ENCODE results near the gene SLC22A15. TPM values are rescaled to one million over a fixed set of nuclear protein-coding genes. Genes with fewer than 3 reads are reported as not detected.

SLC22A15 gene
- polyA plus RNA-seq, 2 of the 4 experiments (the other 2 are of a cell fraction) = 0.81 to 2.5 TPM

GRCh38 chr1:115953180-115953579 is 23.1 kb upstream of the SLC22A15 start:
- Histone ChIP-seq H3K4me2 (no peak overlapping the region), H3K27ac (no peak overlapping the region), H3K4me3 (no peak overlapping the region), H3K4me1 (no peaks in the 10 kb centered on the region), H3K9me3 (no peaks in the 10 kb centered on the region)
- TF ChIP-seq PBX3 (IDR thresholded peaks at IDR 0.05) = no peak
- no peak for TF ChIP-seq RARB (CRISPR knock-in tag; IDR thresholded peaks at IDR 0.05)
- no peak for TF ChIP-seq CBX8 (IDR thresholded peaks at IDR 0.05)
- TF ChIP-seq FOXS1 (CRISPR knock-in tag; IDR thresholded peaks at IDR 0.05) = no peak
- TF ChIP-seq TP53 (CRISPR knock-in tag; IDR thresholded peaks at IDR 0.05) = no peak
- no peak for TF ChIP-seq PHF8 (IDR thresholded peaks at IDR 0.05; ENCODE audit: borderline replicate concordance, low read depth)
- TF ChIP-seq ELK1 (IDR thresholded peaks at IDR 0.05; ENCODE audit: low read depth, low read length) = no peak
- TF ChIP-seq JUN (IDR thresholded peaks at IDR 0.05) = no peak
- no peak for TF ChIP-seq RCOR1 (IDR thresholded peaks at IDR 0.05; ENCODE audit: low read depth, low read length)
- no peak for TF ChIP-seq MYC (IDR thresholded peaks at IDR 0.05; ENCODE audit: borderline replicate concordance, low read length)
- no peak for TF ChIP-seq ESRRA (IDR thresholded peaks at IDR 0.05; ENCODE audit: borderline replicate concordance, low read length)
- ATAC-seq (no peak), FAIRE-seq (no peak), DNase-seq (ENCODE audit: low read depth in 1 of 2, low spot score in 1 of 2) (no peak)
- ChIA-PET CTCF (no interaction called here), POLR2A (no interaction called here)
- 9% methylated on average over 1 of the region's 1 CpG for WGBS (ENCODE audit: missing lambda C conversion rate)

- Histone ChIP-seq H3K4me2 (no peak overlapping the region), H3K4me3 (no peak overlapping the region), H3K9me3 (no peaks in the 10 kb centered on the region), H3K4me1 (no peaks in the 10 kb centered on the region), H3K27ac (no peak overlapping the region)
- POLR2A ChIA-PET = no interaction called here
- ATAC-seq (no peak), DNase-seq (ENCODE audit: low read depth in 1 of 2, low spot score in 1 of 2) (no peak), FAIRE-seq (no peak)
- CTCF ChIA-PET = no interaction called here
- TF ChIP-seq REST (IDR thresholded peaks at IDR 0.05) (no peak), CHD4 (IDR thresholded peaks at IDR 0.05; ENCODE audit: borderline replicate concordance) (no peak), CHD2 (IDR thresholded peaks at IDR 0.05; ENCODE audit: low read length, partially characterized antibody) (no peak), ZC3H11A (IDR thresholded peaks at IDR 0.05) (no peak), PHF8 (IDR thresholded peaks at IDR 0.05; ENCODE audit: borderline replicate concordance, low read depth) (no peak), CBX2 (IDR thresholded peaks at IDR 0.05; ENCODE audit: borderline replicate concordance, low read depth) (no peak), USF2 (IDR thresholded peaks at IDR 0.05) (no peak), RFX5 (IDR thresholded peaks at IDR 0.05) (no peak), MAZ (IDR thresholded peaks at IDR 0.05; ENCODE audit: borderline replicate concordance, low read depth, low read length) (no peak), NFE2L2 (conservative IDR thresholded peaks at IDR 0.05; ENCODE audit: low read length) (no peak), ZNF302 (CRISPR knock-in tag; IDR thresholded peaks at IDR 0.05) (no peak), EHF (CRISPR knock-in tag; IDR thresholded peaks at IDR 0.05) (no peak), HES2 (IDR thresholded peaks at IDR 0.05) (no peak), SREBF2 (IDR thresholded peaks at IDR 0.05) (no peak), POLR2A (IDR thresholded peaks at IDR 0.05; ENCODE audit: low read length) (no peak), KDM1A (IDR thresholded peaks at IDR 0.05; ENCODE audit: low read depth) (no peak), TP53 (CRISPR knock-in tag; IDR thresholded peaks at IDR 0.05) (no peak), MAX (IDR thresholded peaks at IDR 0.05) (no peak), ESRRA (IDR thresholded peaks at IDR 0.05; ENCODE audit: borderline replicate concordance, low read length) (no peak)
- 40% methylated on average over 2 of the region's 2 CpGs for WGBS (ENCODE audit: missing lambda C conversion rate)
Observed at GRCh38 chr1:115954684-115955083, 21.6 kb upstream of the SLC22A15 start.

Measured in A549 (cell line).